Duodenal mucosa (tissue), 2 donors: Measurements from ENCODE around the gene PLK1.

Source experiments
- H3K27ac ChIP-seq: one replicate; pipeline ENCODE4 v1.7.0; 2013; ENCODE audit warnings: low read depth, low read length
- H3K27me3 ChIP-seq, 2 donors: one replicate each; pipeline ENCODE4 v1.7.0; 2013; ENCODE audit warnings: low read length in 2 of 2, control low read depth in 1 of 2; ENCODE audit not compliant: insufficient read depth in 2 of 2, control insufficient read depth in 1 of 2
- H3K36me3 ChIP-seq, 2 donors: one replicate each; pipeline ENCODE4 v1.7.0; 2013; ENCODE audit warnings: low read length in 2 of 2, control low read depth in 1 of 2; ENCODE audit not compliant: insufficient read depth in 2 of 2, control insufficient read depth in 1 of 2
- H3K4me1 ChIP-seq, 2 donors: one replicate each; pipeline ENCODE4 v1.7.0; 2013; ENCODE audit warnings: low read length in 2 of 2, control low read depth in 1 of 2; ENCODE audit not compliant: insufficient read depth in 2 of 2, control insufficient read depth in 1 of 2
- H3K4me3 ChIP-seq, 2 donors: one replicate each; pipeline ENCODE4 v1.7.0; 2013; ENCODE audit warnings: low read length in 2 of 2, low read depth in 1 of 2
- H3K9ac ChIP-seq, 2 donors: one replicate each; pipeline ENCODE4 v1.7.0; 2013; ENCODE audit warnings: low read length in 2 of 2, low read depth in 1 of 2
- H3K9me3 ChIP-seq, 2 donors: one replicate each; pipeline ENCODE4 v1.7.0; 2013; ENCODE audit warnings: low read length in 2 of 2, control low read depth in 1 of 2; ENCODE audit not compliant: control insufficient read depth in 1 of 2

PLK1 gene

DNA sequence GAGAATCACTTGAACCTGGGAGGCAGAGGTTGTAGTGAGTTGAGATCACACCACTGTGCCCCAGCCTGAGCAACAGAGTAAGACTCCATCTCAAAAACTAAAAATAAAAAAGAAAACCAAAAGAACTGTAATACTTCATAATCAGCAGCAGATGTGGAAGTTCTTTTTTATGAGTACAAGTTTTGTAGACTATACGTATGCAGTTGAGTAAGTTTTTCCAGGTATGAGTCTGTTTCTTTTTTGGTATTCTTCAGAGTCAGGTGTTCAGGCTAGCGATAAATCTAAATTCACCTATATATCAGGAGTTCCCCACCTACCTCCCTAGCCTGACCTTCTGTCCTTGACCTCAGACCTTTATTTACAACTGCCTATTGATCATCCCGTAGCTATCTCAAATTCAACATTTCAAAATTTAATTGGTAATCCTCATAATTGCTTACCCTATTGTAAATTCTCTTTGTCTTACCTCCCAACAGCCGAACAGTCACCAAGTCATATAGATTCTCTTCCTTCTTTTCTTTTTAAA, 26.7 kb upstream of the PLK1 start:
- H3K4me1 ChIP-seq: no peaks in the 10 kb centered on the region
- no peak overlapping the region for H3K4me3 ChIP-seq
- peaks cover 4 to 42% of the 10 kb centered on the region in 2 donors for H3K36me3 ChIP-seq
- H3K27ac ChIP-seq: no peak overlapping the region
- no peak overlapping the region for H3K9ac ChIP-seq
- H3K27me3 ChIP-seq: no peaks in the 10 kb centered on the region
- no peaks in the 10 kb centered on the region for H3K9me3 ChIP-seq

DNA sequence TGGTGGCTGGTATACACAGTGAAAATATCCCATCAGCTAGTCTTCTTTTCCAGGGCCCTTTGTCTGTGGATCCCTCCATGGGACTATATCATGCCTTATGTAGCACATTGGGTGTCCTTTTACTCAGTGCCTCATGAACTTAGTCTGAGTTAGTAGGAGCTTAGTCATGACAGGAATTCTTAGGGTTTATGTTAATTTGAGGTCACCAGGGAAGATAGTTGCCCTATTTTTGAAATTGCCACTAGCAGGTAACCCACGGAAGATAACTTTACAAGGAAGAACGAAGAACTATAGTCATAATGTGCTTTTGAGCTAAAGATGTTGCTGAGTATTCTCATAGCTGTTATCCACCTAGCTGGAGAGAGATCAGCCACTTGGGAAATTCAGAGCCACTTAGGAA, 14.8 kb upstream of the PLK1 start:
- Histone ChIP-seq H3K4me1 (no peaks in the 10 kb centered on the region), H3K9me3 (no peaks in the 10 kb centered on the region), H3K27me3 (no peaks in the 10 kb centered on the region), H3K9ac (no peak overlapping the region), H3K27ac (no peak overlapping the region), H3K36me3 (peaks cover 45 to 92% of the 10 kb centered on the region in 2 donors), H3K4me3 (no peak overlapping the region)

DNA sequence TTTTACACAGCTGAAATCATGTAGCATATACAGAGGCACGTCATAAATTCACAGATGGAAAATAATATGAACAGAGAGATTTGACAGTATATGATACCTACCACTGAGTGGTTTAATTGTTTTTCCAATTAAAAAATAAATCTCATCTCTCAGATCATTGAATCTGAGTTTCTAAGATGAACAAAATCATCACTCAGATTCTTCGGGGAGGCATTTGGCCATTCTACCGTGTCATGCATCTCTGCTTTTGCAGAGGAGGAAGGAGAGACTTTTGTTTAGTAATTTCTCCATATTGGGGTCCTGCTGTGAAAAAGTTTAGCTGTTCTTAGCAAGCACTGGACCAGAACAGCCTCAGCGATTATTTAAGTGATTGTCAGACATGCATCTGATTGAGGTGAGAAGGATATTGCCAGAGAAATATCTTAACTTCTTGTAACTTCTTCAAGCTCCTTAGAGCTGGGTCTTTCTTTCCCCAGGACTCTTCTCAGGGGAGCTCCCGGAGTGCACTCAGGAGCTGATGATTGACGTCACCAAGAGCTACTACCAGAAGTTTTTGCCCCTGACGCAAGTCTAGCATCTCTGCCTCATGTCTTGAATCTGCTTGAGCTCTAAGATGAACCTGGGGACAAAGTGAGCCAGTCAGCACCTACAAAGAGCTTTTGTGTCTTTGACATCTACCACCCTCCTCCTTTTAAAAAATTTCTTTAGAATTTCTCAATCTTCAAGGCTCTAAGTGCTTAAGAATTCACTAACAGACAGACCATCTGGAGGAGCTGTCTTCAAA, 11.9 kb upstream of the PLK1 start:
- H3K9me3 ChIP-seq: no peaks in the 10 kb centered on the region
- H3K27me3 ChIP-seq: no peaks in the 10 kb centered on the region
- H3K4me1 ChIP-seq: no peaks in the 10 kb centered on the region
- H3K36me3 ChIP-seq: peaks cover 48 to 93% of the 10 kb centered on the region in 2 donors
- no peak overlapping the region for H3K27ac ChIP-seq
- H3K9ac ChIP-seq: no peak overlapping the region
- H3K4me3 ChIP-seq: no peak overlapping the region

DNA sequence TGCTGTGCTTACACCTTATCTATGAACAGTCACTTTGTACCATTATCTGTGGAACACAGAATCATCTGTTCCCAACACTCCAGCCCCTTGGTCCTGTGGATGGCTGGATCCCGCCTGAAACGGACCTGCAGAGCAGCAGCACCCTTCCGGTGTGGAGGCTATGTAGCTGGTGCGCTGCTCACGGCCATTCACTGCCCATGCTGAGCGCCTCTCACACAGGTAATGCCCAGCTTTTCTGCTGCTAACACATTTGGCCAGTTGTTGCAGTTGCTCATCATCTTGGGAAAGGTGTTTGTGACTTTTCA, 11.4 kb upstream of the PLK1 start:
- Histone ChIP-seq H3K27me3 (no peaks in the 10 kb centered on the region), H3K36me3 (peaks cover 45 to 90% of the 10 kb centered on the region in 2 donors)

DNA sequence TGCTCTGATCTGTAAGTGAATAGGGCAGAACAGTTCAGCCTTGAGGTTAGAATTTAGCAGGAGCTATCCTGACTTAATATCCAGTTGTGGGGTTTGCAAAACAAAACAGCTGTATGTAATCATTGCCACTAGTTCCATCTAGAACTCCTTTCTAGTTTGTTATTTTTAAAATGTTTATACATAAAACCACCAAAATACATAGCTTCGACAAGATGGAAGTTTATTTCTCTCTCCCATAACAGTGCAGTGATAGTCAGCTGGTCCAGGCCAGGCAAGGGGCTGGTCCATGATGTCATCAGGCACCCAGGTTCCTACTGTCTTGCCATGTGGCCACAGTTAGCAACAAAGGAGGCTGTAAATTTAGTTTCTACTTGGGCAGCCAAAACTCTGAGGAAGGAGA, 10.5 kb upstream of the PLK1 start:
- peaks cover 40 to 84% of the 10 kb centered on the region in 2 donors for H3K36me3 ChIP-seq
- H3K4me1 ChIP-seq: no peaks in the 10 kb centered on the region
- no peak overlapping the region for H3K9ac ChIP-seq
- no peak overlapping the region for H3K27ac ChIP-seq
- no peaks in the 10 kb centered on the region for H3K27me3 ChIP-seq
- no peaks in the 10 kb centered on the region for H3K9me3 ChIP-seq
- H3K4me3 ChIP-seq: no peak overlapping the region

More for the DNA sequence above, 11.4 kb upstream of the PLK1 start:
- Histone ChIP-seq H3K9ac (no peak overlapping the region), H3K4me3 (no peak overlapping the region), H3K4me1 (no peaks in the 10 kb centered on the region), H3K9me3 (no peaks in the 10 kb centered on the region), H3K27ac (no peak overlapping the region)

DNA sequence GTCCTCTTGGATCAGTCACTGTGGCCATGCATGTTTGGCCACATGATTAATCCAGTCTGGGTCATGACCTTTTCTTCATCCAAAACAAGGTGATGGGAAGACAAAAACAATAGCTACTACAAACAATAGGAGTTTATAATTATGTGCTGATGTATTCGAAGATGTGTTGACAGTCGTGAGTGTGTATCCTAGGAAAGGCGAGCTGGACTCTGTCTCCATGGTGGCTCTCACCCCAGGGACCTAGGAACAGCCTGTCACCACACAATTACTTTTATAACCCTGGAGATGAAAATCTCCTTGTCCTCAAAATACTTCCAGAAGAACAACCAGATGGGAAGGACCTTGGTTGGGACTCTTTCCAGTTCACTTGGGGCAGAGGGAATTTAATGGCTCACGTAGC, 9.8 kb upstream of the PLK1 start:
- H3K9me3 ChIP-seq: no peaks in the 10 kb centered on the region
- peaks cover 40 to 84% of the 10 kb centered on the region in 2 donors for H3K36me3 ChIP-seq
- H3K27ac ChIP-seq: no peak overlapping the region

DNA sequence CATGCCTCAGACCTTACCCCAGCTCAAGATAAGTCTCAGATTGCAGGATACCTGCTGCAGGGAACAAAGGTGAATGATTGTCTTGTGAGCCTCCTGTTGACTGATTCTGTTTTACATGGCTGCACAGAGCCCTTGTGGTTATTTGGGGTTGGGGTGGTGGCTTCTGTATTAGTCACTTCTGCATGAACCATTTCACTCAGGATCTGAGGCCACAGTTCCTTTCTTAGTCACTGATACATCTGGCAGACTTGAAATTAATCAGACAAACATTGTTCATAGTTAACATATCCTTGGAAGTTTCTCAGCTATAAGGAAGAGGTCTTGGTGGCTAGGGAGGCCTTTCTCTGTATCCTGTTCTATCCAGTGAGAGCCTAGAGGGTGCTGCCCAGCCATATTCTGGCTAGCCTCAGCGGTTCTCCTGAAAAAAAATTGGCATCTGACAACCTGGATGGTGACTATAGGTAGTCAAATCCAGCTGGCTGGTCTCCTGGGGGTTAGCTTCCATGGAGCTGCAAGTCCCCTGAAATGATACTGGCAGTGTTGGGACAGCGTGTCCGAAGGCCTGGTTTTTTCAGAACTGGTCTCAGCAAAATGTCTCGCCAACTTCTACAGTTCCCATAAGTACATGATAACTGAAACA, 8.4 kb upstream of the PLK1 start:
- Histone ChIP-seq H3K27ac (no peak overlapping the region), H3K9ac (no peak overlapping the region), H3K9me3 (no peaks in the 10 kb centered on the region), H3K4me1 (no peaks in the 10 kb centered on the region), H3K27me3 (no peaks in the 10 kb centered on the region), H3K4me3 (no peak overlapping the region), H3K36me3 (peaks cover 34 to 80% of the 10 kb centered on the region in 2 donors)

More for the DNA sequence above, 9.8 kb upstream of the PLK1 start:
- Histone ChIP-seq H3K4me3 (no peak overlapping the region), H3K9ac (no peak overlapping the region), H3K4me1 (no peaks in the 10 kb centered on the region), H3K27me3 (no peaks in the 10 kb centered on the region)

DNA sequence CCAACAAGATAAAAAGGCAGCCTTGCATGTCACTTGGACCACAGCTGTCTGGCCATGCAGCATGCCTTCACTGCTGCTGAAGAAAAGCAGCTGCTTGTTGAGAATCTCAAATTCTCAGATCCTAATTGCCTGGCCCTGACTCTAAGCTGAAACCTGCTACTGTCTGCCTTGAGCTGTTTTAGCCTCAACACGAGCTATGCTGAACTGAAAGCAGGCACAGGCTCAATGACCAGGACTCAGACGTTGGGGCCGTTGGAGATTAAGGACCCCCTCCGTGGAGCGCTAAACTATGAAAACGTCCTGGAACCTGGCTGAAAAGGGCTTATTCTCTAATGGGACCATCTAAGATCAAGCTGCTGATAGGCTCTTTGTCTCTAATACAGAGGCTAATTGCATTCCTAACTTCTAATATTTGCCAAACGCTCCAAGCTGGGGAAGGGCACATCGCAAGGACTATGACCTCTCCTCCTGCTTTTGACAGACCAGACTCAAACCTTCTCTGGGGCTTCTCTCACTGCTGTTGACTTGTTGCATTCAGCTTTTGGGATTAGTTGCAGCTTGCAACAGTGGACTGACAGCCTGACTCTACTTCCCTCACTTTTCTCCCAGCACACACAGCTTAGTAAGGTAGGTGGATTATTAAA, 4.6 kb upstream of the PLK1 start:
- Histone ChIP-seq H3K9me3 (no peaks in the 10 kb centered on the region), H3K9ac (no peak overlapping the region), H3K27me3 (no peaks in the 10 kb centered on the region), H3K27ac (no peak overlapping the region), H3K36me3 (peaks cover 16 to 44% of the 10 kb centered on the region in 2 donors), H3K4me3 (no peak overlapping the region), H3K4me1 (peaks cover 18 to 21% of the 10 kb centered on the region in 2 donors)

DNA sequence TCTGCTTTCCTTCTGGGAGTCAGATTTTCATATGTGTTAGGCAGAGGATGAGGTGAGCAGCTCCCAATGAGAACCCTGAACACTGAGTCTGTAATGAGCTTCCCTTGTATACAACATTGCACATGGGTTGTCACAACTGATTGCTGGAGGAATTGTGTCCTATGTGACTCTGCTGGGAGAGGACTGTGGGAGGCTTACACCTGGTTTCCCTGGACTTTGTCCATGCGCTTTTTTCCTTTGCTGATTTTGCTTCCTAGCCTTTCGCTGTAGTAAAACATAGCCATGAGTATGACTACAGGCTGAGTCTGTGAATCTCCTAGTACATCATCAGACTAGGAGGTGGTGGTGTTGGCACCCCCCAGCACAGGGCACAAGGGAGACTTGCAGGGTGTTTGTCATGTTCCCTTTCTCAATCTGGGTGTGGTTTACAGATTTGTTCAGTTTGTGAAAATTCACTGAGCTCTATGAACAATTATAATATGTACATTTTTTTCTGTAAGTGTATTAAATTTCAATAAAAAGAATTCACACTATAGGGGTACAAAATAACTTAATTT, 1.7 kb upstream of the PLK1 start:
- Histone ChIP-seq H3K4me3 (no peak overlapping the region), H3K27me3 (no peaks in the 10 kb centered on the region), H3K9me3 (no peaks in the 10 kb centered on the region), H3K9ac (no peak overlapping the region), H3K4me1 (peaks cover 38 to 41% of the 10 kb centered on the region in 2 donors), H3K27ac (no peak overlapping the region), H3K36me3 (peaks cover 15 to 32% of the 10 kb centered on the region in 2 donors)
